ENCODE data around the gene EXTL2.
"Not testable (repeated sequence)": the region's sequence is repeated elsewhere in the genome, so short reads cannot be mapped to it uniquely, and the experiment has no call there.

The EXTL2 gene

GRCh38 chr1:100894603-100895539 lies at the start of gene EXTL2:
EXTL2 (minus strand) TSS chr1:100894842; CDS start chr1:100888757, 6,085 bp downstream.
- peak; percentile 24 for DNase-seq (ENCODE audit: low read depth)

GRCh38 chr1:100943533-100943932 lies 48.9 kb upstream of the EXTL2 start:
- no peak for DNase-seq (ENCODE audit: low read depth)

GRCh38 chr1:100942304-100943046 lies 47.8 kb upstream of the EXTL2 start:
- DNase-seq (ENCODE audit: low read depth): no peak

GRCh38 chr1:100941580-100942216 lies 47.1 kb upstream of the EXTL2 start:
- DNase-seq (ENCODE audit: low read depth): no peak

- DNase-seq (ENCODE audit: low read depth): no peak
These were observed 46.5 kb upstream of the EXTL2 start for GRCh38 chr1:100941098-100941527.

- DNase-seq (ENCODE audit: low read depth): no peak
These were observed 41.7 kb upstream of the EXTL2 start for GRCh38 chr1:100936194-100936967.

GRCh38 chr1:100933555-100933954 lies 38.9 kb upstream of the EXTL2 start:
- not testable (repeated sequence) for DNase-seq (ENCODE audit: low read depth)

- DNase-seq (ENCODE audit: low read depth): no peak
These were observed 37.1 kb upstream of the EXTL2 start for GRCh38 chr1:100931716-100932115.

GRCh38 chr1:100930494-100930893 lies 35.9 kb upstream of the EXTL2 start:
- no peak for DNase-seq (ENCODE audit: low read depth)

GRCh38 chr1:100928128-100928527 lies 33.5 kb upstream of the EXTL2 start:
- no peak for DNase-seq (ENCODE audit: low read depth)

GRCh38 chr1:100927276-100927675 lies 32.6 kb upstream of the EXTL2 start:
- DNase-seq (ENCODE audit: low read depth): no peak

GRCh38 chr1:100926240-100926639 lies 31.6 kb upstream of the EXTL2 start:
- no peak for DNase-seq (ENCODE audit: low read depth)

GRCh38 chr1:100924991-100925390 lies 30.3 kb upstream of the EXTL2 start:
- no peak for DNase-seq (ENCODE audit: low read depth)

GRCh38 chr1:100924212-100924611 lies 29.6 kb upstream of the EXTL2 start:
- no peak for DNase-seq (ENCODE audit: low read depth)

GRCh38 chr1:100921110-100921706 lies 26.6 kb upstream of the EXTL2 start:
- no peak for DNase-seq (ENCODE audit: low read depth)

- no peak for DNase-seq (ENCODE audit: low read depth)
These were observed 17.4 kb upstream of the EXTL2 start for GRCh38 chr1:100912019-100912418.

GRCh38 chr1:100909018-100909417 lies 14.4 kb upstream of the EXTL2 start:
- no peak for DNase-seq (ENCODE audit: low read depth)

GRCh38 chr1:100907887-100908286 lies 13.2 kb upstream of the EXTL2 start:
- DNase-seq (ENCODE audit: low read depth): no peak

- no peak for DNase-seq (ENCODE audit: low read depth)
These were observed 10.5 kb upstream of the EXTL2 start for GRCh38 chr1:100905181-100905580.

- DNase-seq (ENCODE audit: low read depth): no peak
These were observed 9.9 kb upstream of the EXTL2 start for GRCh38 chr1:100904528-100904927.

GRCh38 chr1:100903777-100904176 lies 9.1 kb upstream of the EXTL2 start:
- DNase-seq (ENCODE audit: low read depth): no peak
